ENCODE results near the gene SCYGR5. TPM values are rescaled to one million over a fixed set of nuclear protein-coding genes. Genes with fewer than 3 reads are reported as not detected.

The SCYGR5 gene
- polyA plus RNA-seq, 1 donor from 2014 or later, result not detected

DNA sequence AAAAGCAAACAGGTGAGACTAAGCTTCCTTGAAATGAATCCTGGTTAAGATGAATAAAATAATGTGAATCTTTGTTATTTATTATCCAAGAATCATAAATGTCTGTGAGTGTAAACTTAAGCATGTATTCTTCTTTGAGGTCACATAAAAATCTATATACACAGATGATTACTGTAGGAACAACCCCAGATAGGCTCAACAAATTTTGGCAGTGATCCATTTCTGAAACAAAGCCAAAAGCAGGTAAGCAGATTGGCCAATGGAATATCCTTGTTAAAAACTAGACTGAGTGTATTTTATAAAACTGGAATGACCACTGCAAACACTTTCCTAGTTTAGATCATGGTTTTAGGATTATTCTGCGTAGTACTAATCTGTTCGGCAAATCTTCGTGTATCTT is 11.3 kb downstream of the SCYGR5 start:
- no peak overlapping the region for H3K4me3 ChIP-seq (ENCODE audit: low read length)
- H4K20me1 ChIP-seq (ENCODE audit: insufficient read depth), result no peaks in the 10 kb centered on the region

GRCh38 chr2:227684258-227684657 is 17.7 kb downstream of the SCYGR5 start:
- Histone ChIP-seq H3K4me2 (ENCODE audit: low read length) (no peak overlapping the region), H3F3A (ENCODE audit: insufficient read depth, low read length, poor library complexity, severe bottlenecking) (no peaks in the 10 kb centered on the region), H3K4me3 (ENCODE audit: low read length) (no peak overlapping the region), H3K27me3 (ENCODE audit: insufficient read depth, low read depth, low read length) (no peaks in the 10 kb centered on the region), H2AFZ (ENCODE audit: low read depth, low read length) (no peak overlapping the region), H3K79me2 (replicated peaks; ENCODE audit: insufficient read depth, low read length) (no peaks in the 10 kb centered on the region), H3K36me3 (ENCODE audit: insufficient read depth, low read length) (no peaks in the 10 kb centered on the region), H3K9me2 (ENCODE audit: insufficient read depth, low read length) (no peaks in the 10 kb centered on the region), H3K9me3 (ENCODE audit: low read length) (no peaks in the 10 kb centered on the region), H3K9ac (ENCODE audit: low read length) (no peak overlapping the region), H3K27ac (ENCODE audit: low read length) (no peak overlapping the region), H4K20me1 (ENCODE audit: insufficient read depth) (no peaks in the 10 kb centered on the region)
- TF ChIP-seq RAD21 (conservative IDR thresholded peaks at IDR 0.05), result no peak
- no peak for TF ChIP-seq EZH2 (IDR thresholded peaks at IDR 0.05; ENCODE audit: borderline replicate concordance, insufficient read depth, low read length, poor library complexity, severe bottlenecking)
- TF ChIP-seq, protein P1, sequence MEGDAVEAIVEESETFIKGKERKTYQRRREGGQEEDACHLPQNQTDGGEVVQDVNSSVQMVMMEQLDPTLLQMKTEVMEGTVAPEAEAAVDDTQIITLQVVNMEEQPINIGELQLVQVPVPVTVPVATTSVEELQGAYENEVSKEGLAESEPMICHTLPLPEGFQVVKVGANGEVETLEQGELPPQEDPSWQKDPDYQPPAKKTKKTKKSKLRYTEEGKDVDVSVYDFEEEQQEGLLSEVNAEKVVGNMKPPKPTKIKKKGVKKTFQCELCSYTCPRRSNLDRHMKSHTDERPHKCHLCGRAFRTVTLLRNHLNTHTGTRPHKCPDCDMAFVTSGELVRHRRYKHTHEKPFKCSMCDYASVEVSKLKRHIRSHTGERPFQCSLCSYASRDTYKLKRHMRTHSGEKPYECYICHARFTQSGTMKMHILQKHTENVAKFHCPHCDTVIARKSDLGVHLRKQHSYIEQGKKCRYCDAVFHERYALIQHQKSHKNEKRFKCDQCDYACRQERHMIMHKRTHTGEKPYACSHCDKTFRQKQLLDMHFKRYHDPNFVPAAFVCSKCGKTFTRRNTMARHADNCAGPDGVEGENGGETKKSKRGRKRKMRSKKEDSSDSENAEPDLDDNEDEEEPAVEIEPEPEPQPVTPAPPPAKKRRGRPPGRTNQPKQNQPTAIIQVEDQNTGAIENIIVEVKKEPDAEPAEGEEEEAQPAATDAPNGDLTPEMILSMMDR (IDR thresholded peaks at IDR 0.05; ENCODE audit: poor library complexity, severe bottlenecking), result no peak
- no peak for TF ChIP-seq MXI1 (conservative IDR thresholded peaks at IDR 0.05; ENCODE audit: poor library complexity, severe bottlenecking)
- TF ChIP-seq, protein P2, sequence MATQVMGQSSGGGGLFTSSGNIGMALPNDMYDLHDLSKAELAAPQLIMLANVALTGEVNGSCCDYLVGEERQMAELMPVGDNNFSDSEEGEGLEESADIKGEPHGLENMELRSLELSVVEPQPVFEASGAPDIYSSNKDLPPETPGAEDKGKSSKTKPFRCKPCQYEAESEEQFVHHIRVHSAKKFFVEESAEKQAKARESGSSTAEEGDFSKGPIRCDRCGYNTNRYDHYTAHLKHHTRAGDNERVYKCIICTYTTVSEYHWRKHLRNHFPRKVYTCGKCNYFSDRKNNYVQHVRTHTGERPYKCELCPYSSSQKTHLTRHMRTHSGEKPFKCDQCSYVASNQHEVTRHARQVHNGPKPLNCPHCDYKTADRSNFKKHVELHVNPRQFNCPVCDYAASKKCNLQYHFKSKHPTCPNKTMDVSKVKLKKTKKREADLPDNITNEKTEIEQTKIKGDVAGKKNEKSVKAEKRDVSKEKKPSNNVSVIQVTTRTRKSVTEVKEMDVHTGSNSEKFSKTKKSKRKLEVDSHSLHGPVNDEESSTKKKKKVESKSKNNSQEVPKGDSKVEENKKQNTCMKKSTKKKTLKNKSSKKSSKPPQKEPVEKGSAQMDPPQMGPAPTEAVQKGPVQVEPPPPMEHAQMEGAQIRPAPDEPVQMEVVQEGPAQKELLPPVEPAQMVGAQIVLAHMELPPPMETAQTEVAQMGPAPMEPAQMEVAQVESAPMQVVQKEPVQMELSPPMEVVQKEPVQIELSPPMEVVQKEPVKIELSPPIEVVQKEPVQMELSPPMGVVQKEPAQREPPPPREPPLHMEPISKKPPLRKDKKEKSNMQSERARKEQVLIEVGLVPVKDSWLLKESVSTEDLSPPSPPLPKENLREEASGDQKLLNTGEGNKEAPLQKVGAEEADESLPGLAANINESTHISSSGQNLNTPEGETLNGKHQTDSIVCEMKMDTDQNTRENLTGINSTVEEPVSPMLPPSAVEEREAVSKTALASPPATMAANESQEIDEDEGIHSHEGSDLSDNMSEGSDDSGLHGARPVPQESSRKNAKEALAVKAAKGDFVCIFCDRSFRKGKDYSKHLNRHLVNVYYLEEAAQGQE (IDR thresholded peaks at IDR 0.05; ENCODE audit: borderline replicate concordance), result no peak
- no peak for TF ChIP-seq EP300 (conservative IDR thresholded peaks at IDR 0.05; ENCODE audit: poor library complexity, severe bottlenecking)
- TF ChIP-seq SMC3 (conservative IDR thresholded peaks at IDR 0.05; ENCODE audit: poor library complexity), result no peak
- no peak for TF ChIP-seq TAF1 (IDR thresholded peaks at IDR 0.05; ENCODE audit: low read depth)
- TF ChIP-seq POLR2AphosphoS5 (IDR thresholded peaks at IDR 0.05), result no peak

More for the DNA sequence above, 11.3 kb downstream of the SCYGR5 start:
- no peak overlapping the region for H3K9ac ChIP-seq (ENCODE audit: low read length)
- no peak overlapping the region for H2AFZ ChIP-seq (ENCODE audit: low read depth, low read length)
- H3K36me3 ChIP-seq (ENCODE audit: insufficient read depth, low read length), result no peaks in the 10 kb centered on the region
- TF ChIP-seq, protein P2 (IDR thresholded peaks at IDR 0.05; ENCODE audit: borderline replicate concordance), result no peak
- no peak for TF ChIP-seq EZH2 (IDR thresholded peaks at IDR 0.05; ENCODE audit: borderline replicate concordance, insufficient read depth, low read length, poor library complexity, severe bottlenecking)
- TF ChIP-seq POLR2AphosphoS5 (IDR thresholded peaks at IDR 0.05), result no peak
- H3K27ac ChIP-seq (ENCODE audit: low read length), result no peak overlapping the region
- no peak overlapping the region for H3K4me2 ChIP-seq (ENCODE audit: low read length)
- no peaks in the 10 kb centered on the region for H3K79me2 ChIP-seq (replicated peaks; ENCODE audit: insufficient read depth, low read length)
- no peaks in the 10 kb centered on the region for H3F3A ChIP-seq (ENCODE audit: insufficient read depth, low read length, poor library complexity, severe bottlenecking)
- no peaks in the 10 kb centered on the region for H3K9me3 ChIP-seq (ENCODE audit: low read length)
- no peaks in the 10 kb centered on the region for H3K27me3 ChIP-seq (ENCODE audit: insufficient read depth, low read depth, low read length)
- H3K9me2 ChIP-seq (ENCODE audit: insufficient read depth, low read length), result no peaks in the 10 kb centered on the region

Measured in neural cell (in vitro differentiated cells).